HG02571 (cell line): ENCODE measurements around the gene GTPBP8.
A peak's percentile ranks its signal among the peaks of the same experiment; 100 is the strongest.
"Not testable (repeated sequence)": the region's sequence is repeated elsewhere in the genome, so short reads cannot be mapped to it uniquely, and the experiment has no call there.

Source experiments
- ATAC-seq: cut with Tn5 transposase; IDR thresholded peaks from one replicate; pipeline ENCODE4 v1.9.1; 2021; ENCODE audit warnings: mild to moderate bottlenecking, moderate library complexity; ENCODE audit not compliant: unreplicated experiment

Gene GTPBP8

GRCh38 chr3:112995800-112996199, 5.0 kb downstream of the GTPBP8 start:
- no peak for ATAC-seq

GRCh38 chr3:113000691-113001090, 9.9 kb downstream of the GTPBP8 start:
- no peak for ATAC-seq

GRCh38 chr3:113002037-113002436, 11.3 kb downstream of the GTPBP8 start:
- ATAC-seq, result no peak

- no peak for ATAC-seq
Observed at GRCh38 chr3:113002679-113003078, 11.9 kb downstream of the GTPBP8 start.

GRCh38 chr3:113005611-113006010, 14.8 kb downstream of the GTPBP8 start:
- no peak for ATAC-seq

- no peak for ATAC-seq
Observed at GRCh38 chr3:113006359-113007056, 15.7 kb downstream of the GTPBP8 start.

- ATAC-seq, result no peak
Observed at GRCh38 chr3:113008117-113008516, 17.3 kb downstream of the GTPBP8 start.

GRCh38 chr3:113013593-113013992, 22.8 kb downstream of the GTPBP8 start:
- ATAC-seq, result no peak

- ATAC-seq, result no peak
Observed at GRCh38 chr3:113018536-113019181, 27.9 kb downstream of the GTPBP8 start.

- peak; percentile 93 for ATAC-seq
Observed at GRCh38 chr3:113019182-113020137, 28.7 kb downstream of the GTPBP8 start.

- no peak for ATAC-seq
Observed at GRCh38 chr3:113021471-113021870, 30.7 kb downstream of the GTPBP8 start.

GRCh38 chr3:113034011-113034410, 43.2 kb downstream of the GTPBP8 start:
- ATAC-seq, result no peak

GRCh38 chr3:113035387-113035982, 44.7 kb downstream of the GTPBP8 start:
- peak; percentile 72 for ATAC-seq

- ATAC-seq, result no peak
Observed at GRCh38 chr3:113038328-113038727, 47.5 kb downstream of the GTPBP8 start.

- ATAC-seq, result no peak
Observed at GRCh38 chr3:113039546-113039945, 48.8 kb downstream of the GTPBP8 start.

- ATAC-seq, result no peak
Observed at GRCh38 chr3:113040231-113040630, 49.4 kb downstream of the GTPBP8 start.

- no peak for ATAC-seq
Observed at GRCh38 chr3:113043686-113044085, 52.9 kb downstream of the GTPBP8 start.

GRCh38 chr3:113046186-113046965, 55.6 kb downstream of the GTPBP8 start:
- not testable (repeated sequence) for ATAC-seq

GRCh38 chr3:113051302-113051711, 60.5 kb downstream of the GTPBP8 start:
- ATAC-seq, result peak; percentile 95
